Effector memory CD8-positive, alpha-beta T cell (primary cell): Measurements from ENCODE around the gene CMPK2.

Experiments used
- ATAC-seq: fragments of 150-1000 bp; cut with Tn5 transposase; replicated peaks from 2 replicates; pipeline ENCODE4 v1.10.0; 2021; ENCODE audit warnings: mild to moderate bottlenecking, moderate library complexity
- DNase-seq, 3 experiments: peaks; one replicate each; pipeline ENCODE4 v3.0.0; 2021
- H3K27ac Mint-ChIP-seq, 2 donors: one replicate each; pipeline ENCODE4 v1.8.0; 2022; ENCODE audit warnings: mild to moderate bottlenecking in 2 of 2, mixed read lengths in 2 of 2, moderate library complexity in 2 of 2
- H3K27me3 Mint-ChIP-seq, 2 donors: one replicate each; pipeline ENCODE4 v1.8.0; 2022; ENCODE audit warnings: mixed read lengths in 2 of 2
- H3K36me3 Mint-ChIP-seq: one replicate; pipeline ENCODE4 v1.8.0; 2022; ENCODE audit warnings: mild to moderate bottlenecking, moderate library complexity, mixed read lengths; ENCODE audit not compliant: insufficient read depth
- H3K4me1 Mint-ChIP-seq, 2 donors: one replicate each; pipeline ENCODE4 v1.8.0; 2022; ENCODE audit warnings: low read depth in 2 of 2, mixed read lengths in 2 of 2
- H3K4me3 Mint-ChIP-seq, 2 donors: one replicate each; pipeline ENCODE4 v1.8.0; 2022; ENCODE audit warnings: mild to moderate bottlenecking in 2 of 2, mixed read lengths in 2 of 2, moderate library complexity in 2 of 2
- H3K9me3 Mint-ChIP-seq, 2 donors: one replicate each; pipeline ENCODE4 v1.8.0; 2022; ENCODE audit warnings: mixed read lengths in 2 of 2

Gene CMPK2

DNA sequence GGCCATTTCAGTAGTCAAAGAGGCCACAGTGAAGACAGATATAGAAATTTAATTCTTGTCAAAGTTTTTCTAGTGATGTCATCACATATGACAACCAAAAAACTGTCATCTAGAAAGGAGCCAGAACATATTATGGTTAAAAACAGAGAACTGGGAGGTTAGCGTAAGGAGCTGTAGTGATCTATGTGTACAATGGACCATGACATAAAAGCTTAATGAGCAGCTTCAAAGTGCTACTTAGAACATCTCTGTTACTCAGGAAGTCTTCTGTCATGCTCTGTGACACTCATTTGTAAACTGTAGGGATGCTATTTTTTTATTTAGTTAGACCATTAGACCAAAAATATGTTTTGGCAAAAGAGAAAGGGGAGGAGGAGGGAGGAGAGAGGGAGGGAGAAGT, 57.3 kb downstream of the CMPK2 start:
- DNase-seq (no peak), ATAC-seq (no peak)
- H3K4me1 Mint-ChIP-seq = no peaks in the 10 kb centered on the region
- H3K9me3 Mint-ChIP-seq = no peaks in the 10 kb centered on the region
- H3K27me3 Mint-ChIP-seq = peaks cover 73 to 86% of the 10 kb centered on the region in 2 donors
- no peak overlapping the region for H3K4me3 Mint-ChIP-seq
- H3K27ac Mint-ChIP-seq = no peak overlapping the region
- H3K36me3 Mint-ChIP-seq = peaks cover 3% of the 10 kb centered on the region

DNA sequence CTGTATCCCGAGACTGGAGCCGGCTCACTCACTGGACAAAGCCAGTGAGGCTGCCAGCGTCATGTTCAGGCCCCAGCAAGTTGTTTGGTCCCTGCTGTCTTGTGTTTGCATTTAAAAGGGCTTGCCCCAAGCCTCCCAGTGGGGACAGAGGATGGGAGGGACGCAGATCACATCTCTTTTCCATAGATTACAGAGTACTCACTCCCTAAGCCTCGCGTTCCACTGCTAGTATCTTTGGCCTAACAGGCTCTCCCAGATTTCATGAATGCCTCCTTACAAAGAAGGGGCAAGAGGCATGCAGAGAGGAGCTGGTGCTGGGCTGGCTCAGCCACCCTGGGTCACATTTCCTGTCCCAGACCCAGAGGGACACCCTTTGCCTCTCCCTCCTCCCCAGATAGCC, 59.1 kb downstream of the CMPK2 start:
- H3K36me3 Mint-ChIP-seq = peaks cover 3% of the 10 kb centered on the region
- H3K27ac Mint-ChIP-seq = no peak overlapping the region
- no peaks in the 10 kb centered on the region for H3K9me3 Mint-ChIP-seq
- no peak overlapping the region for H3K4me3 Mint-ChIP-seq
- no peak for DNase-seq
- ATAC-seq = no peak
- H3K27me3 Mint-ChIP-seq = peaks cover 79 to 94% of the 10 kb centered on the region in 2 donors
- no peaks in the 10 kb centered on the region for H3K4me1 Mint-ChIP-seq

DNA sequence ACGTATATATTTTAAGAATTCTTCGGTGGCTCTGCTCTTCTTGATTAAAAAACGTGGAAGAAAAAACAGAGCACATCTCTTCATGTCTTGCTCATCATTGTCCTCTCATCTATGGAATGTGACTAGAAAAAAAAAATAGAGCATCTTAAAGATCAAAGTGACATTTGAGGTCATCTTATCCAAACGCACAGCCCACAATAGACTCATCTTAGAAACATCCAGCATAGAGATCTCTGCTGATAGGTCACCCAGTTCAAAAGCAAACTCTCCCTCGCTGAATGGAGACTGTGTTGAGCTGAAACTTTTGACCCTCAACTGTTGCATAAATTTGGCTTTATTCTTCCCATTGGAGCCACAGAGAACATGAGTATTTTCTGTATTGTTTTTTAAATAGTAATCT, 65.2 kb downstream of the CMPK2 start:
- ATAC-seq (no peak), DNase-seq (no peak)
- peaks cover 3% of the 10 kb centered on the region for H3K36me3 Mint-ChIP-seq
- H3K4me1 Mint-ChIP-seq = no peaks in the 10 kb centered on the region
- H3K4me3 Mint-ChIP-seq = no peak overlapping the region
- H3K9me3 Mint-ChIP-seq = no peaks in the 10 kb centered on the region
- no peak overlapping the region for H3K27ac Mint-ChIP-seq
- peaks cover 40 to 70% of the 10 kb centered on the region in 2 donors for H3K27me3 Mint-ChIP-seq
